Measurements from ENCODE around the gene CTDP1.

The CTDP1 gene

DNA sequence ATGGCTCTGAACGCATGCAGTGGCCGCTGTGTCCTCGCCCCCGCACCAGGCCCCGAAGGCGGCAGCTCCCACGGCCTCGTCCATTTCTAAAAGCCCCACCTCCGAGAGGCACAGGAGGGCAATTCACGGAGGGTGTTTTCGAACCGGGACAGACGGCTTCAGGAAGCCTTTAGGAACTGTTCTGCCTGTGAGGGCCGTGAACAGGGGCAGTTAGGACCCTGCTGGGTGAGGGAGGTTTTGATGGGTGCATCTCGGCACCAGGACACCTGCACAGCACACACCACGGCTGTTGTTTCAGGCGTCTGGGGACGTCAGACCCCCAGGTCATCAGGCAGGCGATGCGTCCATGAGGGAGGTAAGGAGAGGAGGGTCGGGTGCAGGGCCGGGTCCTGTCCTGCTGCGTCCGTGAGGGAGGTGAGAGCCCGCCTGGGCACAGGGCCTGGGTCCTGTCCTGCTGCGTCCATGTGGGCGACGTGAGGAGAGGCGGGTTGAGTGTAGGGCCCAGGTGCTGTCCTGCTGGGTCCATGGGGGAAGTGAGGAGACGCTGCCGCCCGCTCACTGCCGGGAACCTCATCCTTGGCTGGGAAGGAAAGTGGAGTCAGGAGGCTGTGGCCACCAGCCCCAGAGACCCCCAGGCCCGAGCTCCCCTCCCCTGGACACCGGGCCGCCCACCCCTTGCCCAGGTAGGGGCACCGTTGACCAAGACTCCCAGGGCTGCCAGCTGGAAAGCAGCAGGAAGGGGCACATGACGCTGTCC, 92.7 kb downstream of the CTDP1 start:
- peaks cover 0 to 7% (median 0%) of the 10 kb centered on the region in 11 experiments; a peak in 3 of 22 replicates for H4K20me1 ChIP-seq
- H3K36me3 ChIP-seq, result no peaks in the 10 kb centered on the region
- TF ChIP-seq Cebpa-rat (IDR thresholded peaks at IDR 0.05), result no peak
- no peaks in the 10 kb centered on the region for H3K4me1 ChIP-seq
- no peak overlapping the region for H3K27ac ChIP-seq
- H3K9me3 ChIP-seq (replicated peaks in 1 of 11), result peaks cover 12 to 20% (median 18%) of the 10 kb centered on the region in 11 experiments
- H3K9ac ChIP-seq, result no peak overlapping the region
- H3K4me2 ChIP-seq, result no peak overlapping the region
- peaks cover 0 to 32% (median 7%) of the 10 kb centered on the region in 11 experiments; a peak in 7 of 22 replicates for H3K27me3 ChIP-seq
- no peak overlapping the region for H3K4me3 ChIP-seq

- Histone ChIP-seq H3K9me3 (replicated peaks in 1 of 11) (peaks cover 4 to 12% (median 11%) of the 10 kb centered on the region in 11 experiments; a peak in 20 of 22 replicates), H3K9ac (no peak overlapping the region), H3K4me3 (no peak overlapping the region), H3K4me1 (no peaks in the 10 kb centered on the region), H4K20me1 (peaks cover 0 to 7% (median 0%) of the 10 kb centered on the region in 11 experiments; a peak in 4 of 22 replicates), H3K36me3 (no peaks in the 10 kb centered on the region), H3K27me3 (peaks cover 0 to 39% (median 7%) of the 10 kb centered on the region in 11 experiments; a peak in 8 of 22 replicates), H3K27ac (no peak overlapping the region), H3K4me2 (no peak overlapping the region)
- no peak for TF ChIP-seq Cebpa-rat (IDR thresholded peaks at IDR 0.05)
These were observed 93.5 kb downstream of the CTDP1 start for GRCh38 chr18:79772865-79773696.

- Histone ChIP-seq H3K9ac (no peak overlapping the region), H3K27me3 (peaks cover 0 to 45% (median 10%) of the 10 kb centered on the region in 11 experiments; a peak in 8 of 22 replicates), H3K4me2 (no peak overlapping the region), H3K27ac (no peak overlapping the region), H4K20me1 (peaks cover 0 to 7% (median 0%) of the 10 kb centered on the region in 11 experiments; a peak in 4 of 22 replicates), H3K4me3 (no peak overlapping the region), H3K36me3 (no peaks in the 10 kb centered on the region), H3K4me1 (no peaks in the 10 kb centered on the region), H3K9me3 (replicated peaks in 1 of 11) (peaks cover 0 to 7% (median 2%) of the 10 kb centered on the region in 11 experiments; a peak in 6 of 22 replicates)
- TF ChIP-seq Cebpa-rat (IDR thresholded peaks at IDR 0.05), result no peak
These were observed 94.5 kb downstream of the CTDP1 start for GRCh38 chr18:79774111-79774510.

- Histone ChIP-seq H3K27ac (no peak overlapping the region), H3K27me3 (peaks cover 0 to 45% (median 10%) of the 10 kb centered on the region in 11 experiments; a peak in 8 of 22 replicates)
- no peak for TF ChIP-seq Cebpa-rat (IDR thresholded peaks at IDR 0.05)
These were observed 96.0 kb downstream of the CTDP1 start for GRCh38 chr18:79775441-79776221.

GRCh38 chr18:79776674-79777073, 97.1 kb downstream of the CTDP1 start:
- Histone ChIP-seq H3K4me2 (no peak overlapping the region), H3K9ac (no peak overlapping the region), H3K4me1 (no peaks in the 10 kb centered on the region), H3K27me3 (peaks cover 0 to 45% (median 10%) of the 10 kb centered on the region in 11 experiments; a peak in 8 of 22 replicates), H3K9me3 (replicated peaks in 1 of 11) (no peaks in the 10 kb centered on the region), H3K4me3 (no peak overlapping the region), H4K20me1 (peaks cover 0 to 11% (median 0%) of the 10 kb centered on the region in 11 experiments; a peak in 5 of 22 replicates), H3K27ac (no peak overlapping the region), H3K36me3 (no peaks in the 10 kb centered on the region)
- TF ChIP-seq Cebpa-rat (IDR thresholded peaks at IDR 0.05), result no peak

More at GRCh38 chr18:79775441-79776221, 96.0 kb downstream of the CTDP1 start:
- peaks cover 0 to 7% (median 0%) of the 10 kb centered on the region in 11 experiments; a peak in 4 of 22 replicates for H4K20me1 ChIP-seq
- H3K4me2 ChIP-seq, result no peak overlapping the region
- no peak overlapping the region for H3K4me3 ChIP-seq
- no peaks in the 10 kb centered on the region for H3K36me3 ChIP-seq
- no peak overlapping the region for H3K9ac ChIP-seq
- H3K9me3 ChIP-seq (replicated peaks in 1 of 11), result no peaks in the 10 kb centered on the region
- H3K4me1 ChIP-seq, result no peaks in the 10 kb centered on the region

GRCh38 chr18:79778291-79778791, 98.7 kb downstream of the CTDP1 start:
- no peaks in the 10 kb centered on the region for H3K4me1 ChIP-seq
- peaks cover 0 to 59% (median 12%) of the 10 kb centered on the region in 11 experiments; a peak in 14 of 22 replicates for H3K27me3 ChIP-seq
- TF ChIP-seq Cebpa-rat (IDR thresholded peaks at IDR 0.05), result no peak

GRCh38 chr18:79779021-79779699, 99.6 kb downstream of the CTDP1 start:
- no peak overlapping the region for H3K4me3 ChIP-seq
- peaks cover 7 to 59% (median 20%) of the 10 kb centered on the region in 11 experiments for H3K27me3 ChIP-seq
- peaks cover 0 to 12% (median 0%) of the 10 kb centered on the region in 11 experiments; a peak in 4 of 22 replicates for H4K20me1 ChIP-seq
- no peaks in the 10 kb centered on the region for H3K36me3 ChIP-seq
- H3K27ac ChIP-seq, result no peak overlapping the region
- no peak overlapping the region for H3K4me2 ChIP-seq
- TF ChIP-seq Cebpa-rat (IDR thresholded peaks at IDR 0.05), result no peak
- H3K4me1 ChIP-seq, result peaks cover 0 to 3% (median 1%) of the 10 kb centered on the region in 10 experiments; a peak in 11 of 20 replicates
- no peaks in the 10 kb centered on the region for H3K9me3 ChIP-seq (replicated peaks in 1 of 11)
- H3K9ac ChIP-seq, result no peak overlapping the region

More at GRCh38 chr18:79778291-79778791, 98.7 kb downstream of the CTDP1 start:
- H3K9ac ChIP-seq, result no peak overlapping the region
- no peak overlapping the region for H3K27ac ChIP-seq
- H3K4me3 ChIP-seq, result no peak overlapping the region
- H3K36me3 ChIP-seq, result no peaks in the 10 kb centered on the region
- no peak overlapping the region for H3K4me2 ChIP-seq
- H3K9me3 ChIP-seq (replicated peaks in 1 of 11), result no peaks in the 10 kb centered on the region
- peaks cover 0 to 9% (median 0%) of the 10 kb centered on the region in 11 experiments; a peak in 5 of 22 replicates for H4K20me1 ChIP-seq

GRCh38 chr18:79779700-79780190, 100.1 kb downstream of the CTDP1 start:
- Histone ChIP-seq H3K4me2 (no peak overlapping the region), H4K20me1 (peaks cover 0 to 16% (median 0%) of the 10 kb centered on the region in 11 experiments; a peak in 4 of 22 replicates), H3K4me1 (peaks cover 5 to 9% (median 7%) of the 10 kb centered on the region in 10 experiments), H3K27me3 (peaks cover 12 to 60% (median 25%) of the 10 kb centered on the region in 11 experiments), H3K4me3 (no peak overlapping the region), H3K27ac (no peak overlapping the region), H3K9ac (no peak overlapping the region), H3K36me3 (no peaks in the 10 kb centered on the region), H3K9me3 (replicated peaks in 1 of 11) (no peaks in the 10 kb centered on the region)
- no peak for TF ChIP-seq Cebpa-rat (IDR thresholded peaks at IDR 0.05)
